Nephron progenitor cell (in vitro differentiated cells): ENCODE measurements around the gene GRIK4.

Source experiments
- DNase-seq: peaks from one replicate; pipeline ENCODE4 v3.0.0; 2021
- H3K27ac Mint-ChIP-seq: 2 replicates; pipeline ENCODE4 v1.8.0; 2021; ENCODE audit warnings: mild to moderate bottlenecking, moderate library complexity, mixed read lengths
- H3K27me3 Mint-ChIP-seq: 2 replicates; pipeline ENCODE4 v1.8.0; 2021; ENCODE audit warnings: mild to moderate bottlenecking, low read depth, mixed read lengths; ENCODE audit not compliant: poor library complexity
- H3K36me3 Mint-ChIP-seq: 2 replicates; pipeline ENCODE4 v1.8.0; 2021; ENCODE audit warnings: low read depth, mixed read lengths
- H3K4me1 Mint-ChIP-seq: 2 replicates; pipeline ENCODE4 v1.8.0; 2021; ENCODE audit warnings: mixed read lengths
- H3K4me3 Mint-ChIP-seq: 2 replicates; pipeline ENCODE4 v1.8.0; 2021; ENCODE audit warnings: mild to moderate bottlenecking, moderate library complexity, mixed read lengths
- H3K9me3 Mint-ChIP-seq: 2 replicates; pipeline ENCODE4 v1.8.0; 2021; ENCODE audit warnings: mild to moderate bottlenecking, moderate library complexity, mixed read lengths
- TF ChIP-seq, protein P1 (sequence below): fragments of 200-600 bp; sonication (generic); IDR thresholded peaks from 2 replicates; pipeline ENCODE4 v1.5.0; 2021; ENCODE audit warnings: antibody characterized with exemption

GRIK4 gene

DNA sequence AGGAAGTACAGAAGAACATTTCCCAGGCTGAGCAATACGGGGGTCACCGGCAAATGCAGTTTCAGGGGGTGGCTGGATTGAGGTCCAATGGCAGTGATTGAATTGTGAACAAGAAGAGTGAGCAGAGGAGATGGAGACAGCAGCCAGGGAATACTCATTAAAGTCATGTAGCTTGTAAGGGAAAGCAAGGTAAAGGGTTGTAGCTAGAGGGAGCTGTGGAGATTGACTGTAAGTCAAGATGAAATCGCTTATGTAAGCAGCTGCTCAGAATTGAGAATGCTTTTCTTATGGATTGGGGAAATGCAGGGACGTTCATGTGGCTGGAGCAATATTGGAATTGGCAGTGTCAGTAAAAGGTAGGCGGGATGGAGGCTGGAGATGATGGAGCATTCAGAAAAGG is 401.0 kb downstream of the GRIK4 start:
- H3K4me3 Mint-ChIP-seq: no peak overlapping the region
- H3K36me3 Mint-ChIP-seq: no peaks in the 10 kb centered on the region
- no peaks in the 10 kb centered on the region for H3K9me3 Mint-ChIP-seq
- H3K4me1 Mint-ChIP-seq: peaks cover 17% of the 10 kb centered on the region
- H3K27ac Mint-ChIP-seq: no peak overlapping the region
- no peak for DNase-seq
- TF ChIP-seq, protein P1, sequence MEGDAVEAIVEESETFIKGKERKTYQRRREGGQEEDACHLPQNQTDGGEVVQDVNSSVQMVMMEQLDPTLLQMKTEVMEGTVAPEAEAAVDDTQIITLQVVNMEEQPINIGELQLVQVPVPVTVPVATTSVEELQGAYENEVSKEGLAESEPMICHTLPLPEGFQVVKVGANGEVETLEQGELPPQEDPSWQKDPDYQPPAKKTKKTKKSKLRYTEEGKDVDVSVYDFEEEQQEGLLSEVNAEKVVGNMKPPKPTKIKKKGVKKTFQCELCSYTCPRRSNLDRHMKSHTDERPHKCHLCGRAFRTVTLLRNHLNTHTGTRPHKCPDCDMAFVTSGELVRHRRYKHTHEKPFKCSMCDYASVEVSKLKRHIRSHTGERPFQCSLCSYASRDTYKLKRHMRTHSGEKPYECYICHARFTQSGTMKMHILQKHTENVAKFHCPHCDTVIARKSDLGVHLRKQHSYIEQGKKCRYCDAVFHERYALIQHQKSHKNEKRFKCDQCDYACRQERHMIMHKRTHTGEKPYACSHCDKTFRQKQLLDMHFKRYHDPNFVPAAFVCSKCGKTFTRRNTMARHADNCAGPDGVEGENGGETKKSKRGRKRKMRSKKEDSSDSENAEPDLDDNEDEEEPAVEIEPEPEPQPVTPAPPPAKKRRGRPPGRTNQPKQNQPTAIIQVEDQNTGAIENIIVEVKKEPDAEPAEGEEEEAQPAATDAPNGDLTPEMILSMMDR: no peak
- H3K27me3 Mint-ChIP-seq: peaks cover 24% of the 10 kb centered on the region

DNA sequence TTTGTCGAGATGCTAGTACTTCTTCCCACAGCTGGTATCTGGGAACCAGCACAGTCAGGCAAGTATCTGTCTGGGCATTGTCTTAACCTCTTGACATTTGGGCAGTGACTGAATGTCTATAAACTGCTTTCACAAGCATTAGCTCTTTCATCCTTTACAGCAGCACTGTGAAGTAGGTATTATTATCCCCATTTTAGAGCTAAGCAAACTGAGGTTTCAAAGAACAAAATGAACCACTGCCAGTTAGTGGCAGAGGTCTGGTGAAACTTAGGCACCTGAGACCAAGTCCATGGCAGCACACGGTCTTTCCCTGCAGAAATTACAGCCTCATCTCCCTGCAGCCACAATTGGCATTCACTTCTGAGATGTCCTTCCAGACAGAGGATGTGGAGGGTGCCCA is 401.4 kb downstream of the GRIK4 start:
- H3K36me3 Mint-ChIP-seq: no peaks in the 10 kb centered on the region
- no peak for DNase-seq
- TF ChIP-seq, protein P1: no peak
- no peaks in the 10 kb centered on the region for H3K9me3 Mint-ChIP-seq
- peaks cover 26% of the 10 kb centered on the region for H3K27me3 Mint-ChIP-seq
- peaks cover 15% of the 10 kb centered on the region for H3K4me1 Mint-ChIP-seq
- H3K27ac Mint-ChIP-seq: no peak overlapping the region
- no peak overlapping the region for H3K4me3 Mint-ChIP-seq

DNA sequence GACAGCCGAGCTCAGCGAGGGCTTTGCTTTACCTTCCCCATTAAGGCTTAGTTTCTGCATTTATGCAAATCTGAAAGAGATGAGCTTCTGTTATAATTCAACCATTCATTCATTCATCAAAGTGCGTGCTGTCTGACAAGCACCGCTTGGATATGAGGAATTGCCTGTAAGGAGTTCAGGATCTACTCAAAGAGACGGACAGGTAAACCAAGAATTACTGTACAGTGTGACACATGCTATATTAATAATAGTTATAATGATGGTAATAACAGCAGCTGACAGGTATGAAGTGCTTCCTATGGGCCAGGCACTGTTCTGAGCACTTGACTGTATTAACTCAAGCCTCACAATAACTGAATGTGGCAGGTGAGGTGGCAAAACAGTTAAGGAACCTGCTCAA is 402.5 kb downstream of the GRIK4 start:
- no peak overlapping the region for H3K4me3 Mint-ChIP-seq
- no peak for DNase-seq
- TF ChIP-seq, protein P1: no peak
- no peaks in the 10 kb centered on the region for H3K9me3 Mint-ChIP-seq
- peaks cover 27% of the 10 kb centered on the region for H3K27me3 Mint-ChIP-seq
- H3K4me1 Mint-ChIP-seq: peaks cover 8% of the 10 kb centered on the region
- no peak overlapping the region for H3K27ac Mint-ChIP-seq
- H3K36me3 Mint-ChIP-seq: no peaks in the 10 kb centered on the region

DNA sequence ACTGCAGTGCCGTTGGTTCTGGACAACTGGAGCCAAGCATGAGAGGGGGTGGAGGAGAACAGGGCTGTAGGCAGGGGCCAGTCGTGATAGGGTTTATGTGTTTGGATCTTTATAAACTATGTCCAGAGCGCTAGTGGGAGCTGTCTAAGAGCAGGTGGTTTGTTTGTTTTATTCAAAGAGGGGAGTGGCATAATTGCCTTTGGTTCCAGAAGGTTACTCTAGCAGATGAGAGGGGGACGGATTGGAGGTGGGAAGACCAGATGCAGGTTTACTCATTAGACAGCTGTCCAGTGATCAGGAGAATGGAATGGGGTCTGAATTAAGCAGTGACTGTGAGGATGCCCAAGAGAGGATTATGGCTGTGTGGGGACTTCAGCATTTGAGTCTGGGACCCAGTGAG is 403.1 kb downstream of the GRIK4 start:
- H3K36me3 Mint-ChIP-seq: no peaks in the 10 kb centered on the region
- H3K4me1 Mint-ChIP-seq: peaks cover 8% of the 10 kb centered on the region
- no peak overlapping the region for H3K4me3 Mint-ChIP-seq
- peaks cover 27% of the 10 kb centered on the region for H3K27me3 Mint-ChIP-seq
- DNase-seq: no peak
- TF ChIP-seq, protein P1: no peak
- H3K27ac Mint-ChIP-seq: no peak overlapping the region
- no peaks in the 10 kb centered on the region for H3K9me3 Mint-ChIP-seq

DNA sequence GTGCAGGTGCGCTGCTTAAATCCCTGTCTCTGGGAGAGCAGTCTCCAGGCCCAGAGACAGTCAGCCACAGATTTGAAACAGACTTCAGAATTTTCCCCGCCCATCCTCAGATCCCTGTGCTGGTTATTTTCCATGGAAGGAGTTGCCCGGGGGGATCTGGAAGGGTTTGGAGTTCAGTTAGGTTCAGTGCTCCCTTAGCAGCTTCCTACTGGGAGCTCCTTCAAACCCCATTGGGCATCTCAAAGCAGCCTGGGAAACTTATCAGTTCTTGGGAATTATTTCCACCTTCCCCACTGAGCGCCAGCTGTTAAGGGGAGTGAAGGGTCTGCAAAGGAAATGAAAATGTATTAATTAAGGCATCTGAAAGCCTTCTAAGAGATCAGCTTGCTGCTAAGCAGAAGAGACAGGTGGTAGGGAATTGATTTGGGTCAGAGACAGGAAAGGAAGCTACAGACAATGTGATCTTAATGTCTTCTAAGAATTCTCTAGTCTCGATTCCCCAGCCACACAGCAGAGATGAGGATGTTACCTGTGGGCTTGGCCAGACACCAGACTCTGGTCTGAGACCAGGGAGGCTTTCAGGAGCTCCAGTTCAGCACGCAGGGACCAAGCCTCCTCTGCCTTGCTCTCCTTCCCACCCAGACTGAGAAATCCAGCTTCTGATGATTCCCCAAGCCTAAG is 406.2 kb downstream of the GRIK4 start:
- H3K27ac Mint-ChIP-seq: no peak overlapping the region
- TF ChIP-seq, protein P1: no peak
- no peak overlapping the region for H3K4me3 Mint-ChIP-seq
- H3K27me3 Mint-ChIP-seq: peaks cover 28% of the 10 kb centered on the region
- H3K36me3 Mint-ChIP-seq: no peaks in the 10 kb centered on the region
- H3K9me3 Mint-ChIP-seq: no peaks in the 10 kb centered on the region
- peaks cover 8% of the 10 kb centered on the region for H3K4me1 Mint-ChIP-seq
- no peak for DNase-seq

DNA sequence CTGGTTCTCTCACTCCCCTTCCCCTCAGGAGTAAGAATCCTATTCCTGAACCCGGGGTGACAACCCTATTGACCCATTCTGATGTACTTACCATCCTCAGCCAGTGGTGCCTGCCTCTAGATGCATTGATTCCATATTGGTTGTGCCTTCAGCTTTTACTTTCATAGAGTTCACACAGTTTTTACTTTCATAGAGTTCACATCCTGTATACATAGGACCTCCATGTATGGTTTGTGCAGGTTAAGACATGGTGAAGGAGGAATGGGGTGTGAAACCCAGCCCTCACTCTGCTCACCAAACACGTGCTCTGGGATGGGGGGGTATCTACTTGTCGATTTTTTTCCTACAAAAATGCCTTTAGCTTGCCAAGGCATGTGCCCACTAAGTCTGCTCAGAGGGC is 406.7 kb downstream of the GRIK4 start:
- Mint-ChIP-seq H3K4me1 (peaks cover 8% of the 10 kb centered on the region), H3K36me3 (no peaks in the 10 kb centered on the region), H3K9me3 (no peaks in the 10 kb centered on the region), H3K4me3 (no peak overlapping the region), H3K27ac (no peak overlapping the region), H3K27me3 (peaks cover 26% of the 10 kb centered on the region)
- DNase-seq: no peak
- TF ChIP-seq, protein P1: no peak
